HCT116 (cell line): Measurements from ENCODE around the gene TMEM222. TPM values are rescaled to one million over a fixed set of nuclear protein-coding genes. Genes with fewer than 3 reads are reported as not detected.

Source experiments
- ATAC-seq: fragments of 200-7000 bp; cut with Tn5 transposase; 2 replicates; pipeline ENCODE4 v1.9.1; 2020; ENCODE audit warnings: mild to moderate bottlenecking, moderate library complexity
- Bru-seq: library from RNA; stranded (reverse); fragments of 400-500 nt; gene quantifications from one replicate; lab custom pipeline; 2021; lab: Mats Ljungman, UMichigan
- BruChase-seq, 2 experiments: library from RNA; stranded (reverse); fragments of 400-500 nt; gene quantifications; one replicate each; lab custom pipeline; 2021; lab: Mats Ljungman, UMichigan
- BruUV-seq: library from RNA; stranded (reverse); fragments of 400-500 nt; replicated peaks from 2 replicates; lab custom pipeline; 2021; lab: Mats Ljungman, UMichigan
- CTCF ChIA-PET: fragments of 300-600 bp; sonication (Branson Sonifier 250); formaldehyde crosslinking; loops from one replicate; lab custom pipeline; 2021; ENCODE audit warnings: antibody characterized with exemption; lab: Charles Lee
- POLR2A ChIA-PET: fragments of 300-600, 350-600 bp; sonication (Branson Sonifier 250); formaldehyde crosslinking; loops from one replicate; lab custom pipeline; 2021; ENCODE audit warnings: antibody characterized with exemption; lab: Charles Lee
- RAD21 ChIA-PET, 2 experiments: fragments of 300-600 bp; sonication (Branson Sonifier 250); formaldehyde crosslinking; loops; one replicate each; lab custom pipeline; 2023; ENCODE audit warnings: low total read pairs in 2 of 2; ENCODE audit not compliant: uncharacterized antibody in 2 of 2, unreplicated experiment in 2 of 2, low non-redundant PET in 1 of 2; lab: Charles Lee
- DNase-seq: peaks from one replicate; pipeline ENCODE4 v3.0.0-alpha.2; 2010; ENCODE audit warnings: low read depth, low spot score
- H2AFZ ChIP-seq: fragments of 200-600 bp; shearing (Covaris generic), sonication (generic); 2 replicates; pipeline ENCODE4 v1.6.1; 2017; ENCODE audit warnings: low read depth, mixed run types, mixed read lengths, antibody characterized with exemption, low read length; ENCODE audit not compliant: poor library complexity, severe bottlenecking
- H3K27ac ChIP-seq: 2 replicates; pipeline ENCODE4 v1.5.1; 2012; ENCODE audit warnings: low read depth, low read length
- H3K27me3 ChIP-seq: fragments of 200-600 bp; sonication (generic); 2 replicates; pipeline ENCODE4 v1.6.1; 2016; ENCODE audit warnings: mixed run types, low read length, mixed read lengths; ENCODE audit not compliant: insufficient read depth
- H3K36me3 ChIP-seq, 2 experiments: fragments of 200-500 bp in 1 of 2; fragments of 200-600 bp in 1 of 2; sonication (Bioruptor generic) in 1 of 2; sonication (generic) in 1 of 2; 2 replicates each; pipeline versions ENCODE4 v1.5.1 to v1.6.1; 2014 to 2016; ENCODE audit warnings: low read length in 2 of 2, inconsistent platforms in 1 of 2, mixed read lengths in 1 of 2, mixed run types in 1 of 2; ENCODE audit not compliant: insufficient read depth in 2 of 2, control insufficient read depth in 1 of 2
- H3K4me1 ChIP-seq, 2 experiments: fragments of 200-600 bp in 1 of 2; sonication (generic) in 1 of 2; 2 replicates each; pipeline versions ENCODE4 v1.5.1 to v1.6.1; 2012 to 2017; ENCODE audit warnings: low read length in 2 of 2, inconsistent platforms in 1 of 2, mild to moderate bottlenecking in 1 of 2, mixed read lengths in 1 of 2, mixed run types in 1 of 2, moderate library complexity in 1 of 2; ENCODE audit not compliant: insufficient read depth in 2 of 2, control insufficient read depth in 1 of 2
- H3K4me2 ChIP-seq: fragments of 200-600 bp; sonication (generic); 2 replicates; pipeline ENCODE4 v1.6.1; 2017; ENCODE audit warnings: mixed run types, low read length, mixed read lengths
- H3K4me3 ChIP-seq, 2 experiments: fragments of 200-600 bp in 1 of 2; sonication (generic) in 1 of 2; replicated peaks in 1 of 2; 2 replicates each; pipeline ENCODE4 v1.5.1; 2011 to 2016; ENCODE audit warnings: low read length in 2 of 2, control low read depth in 1 of 2, low read depth in 1 of 2, mild to moderate bottlenecking in 1 of 2, mixed read lengths in 1 of 2, mixed run types in 1 of 2
- H3K79me2 ChIP-seq: fragments of 200-600 bp; sonication (generic); 2 replicates; pipeline ENCODE4 v1.6.1; 2017; ENCODE audit warnings: mild to moderate bottlenecking, mixed run types, low read length, moderate library complexity, mixed read lengths; ENCODE audit not compliant: insufficient read depth
- H3K9ac ChIP-seq: fragments of 200-600 bp; sonication (generic); 2 replicates; pipeline ENCODE4 v1.6.1; 2016; ENCODE audit warnings: low read length, mixed read lengths
- H3K9me2 ChIP-seq: fragments of 200-600 bp; sonication (generic), shearing (Covaris generic); 2 replicates; pipeline ENCODE4 v1.6.1; 2017; ENCODE audit warnings: mixed run types, mild to moderate bottlenecking, moderate library complexity; ENCODE audit not compliant: insufficient read depth
- H3K9me3 ChIP-seq, 2 experiments: fragments of 200-500 bp in 1 of 2; fragments of 200-600 bp in 1 of 2; sonication (Bioruptor generic) in 1 of 2; sonication (generic) in 1 of 2; 2 replicates each; pipeline ENCODE4 v1.6.1; 2014 to 2017; ENCODE audit warnings: low read length in 2 of 2, mixed read lengths in 2 of 2, inconsistent platforms in 1 of 2, low read depth in 1 of 2, mild to moderate bottlenecking in 1 of 2, mixed run types in 1 of 2, moderate library complexity in 1 of 2; ENCODE audit not compliant: control insufficient read depth in 1 of 2, insufficient read depth in 1 of 2
- H4K20me1 ChIP-seq: fragments of 200-600 bp; sonication (generic), shearing (Covaris generic); 2 replicates; pipeline ENCODE4 v1.6.1; 2017; ENCODE audit warnings: mixed run types, mild to moderate bottlenecking, moderate library complexity; ENCODE audit not compliant: insufficient read depth
- ATF3 ChIP-seq: IDR thresholded peaks from 2 replicates; pipeline ENCODE4 v1.6.1; 2012
- CEBPB ChIP-seq: IDR thresholded peaks from 2 replicates; pipeline ENCODE4 v1.6.1; 2012; ENCODE audit warnings: low read depth
- CTCF ChIP-seq, 3 experiments: fragments of 200-600 bp in 1 of 3; sonication (generic) in 1 of 3; IDR thresholded peaks in 2 of 3; conservative IDR thresholded peaks in 1 of 3; 2 replicates each; pipeline ENCODE4 v1.5.1; 2012 to 2017; ENCODE audit warnings: low read depth in 2 of 3, low read length in 2 of 3, antibody characterized with exemption in 1 of 3, borderline replicate concordance in 1 of 3, control low read depth in 1 of 3, mild to moderate bottlenecking in 1 of 3, mixed read lengths in 1 of 3, mixed run types in 1 of 3, moderate library complexity in 1 of 3; ENCODE audit not compliant: insufficient read depth in 1 of 3
- ELF1 ChIP-seq: IDR thresholded peaks from 2 replicates; pipeline ENCODE4 v1.6.1; 2012; ENCODE audit warnings: low read depth, borderline replicate concordance
- EZH2 ChIP-seq: fragments of 200-600 bp; sonication (generic); IDR thresholded peaks from 2 replicates; pipeline ENCODE4 v1.6.1; 2017; ENCODE audit warnings: antibody characterized with exemption, mixed run types
- JUND ChIP-seq: IDR thresholded peaks from 2 replicates; pipeline ENCODE4 v1.6.1; 2012
- MAX ChIP-seq: IDR thresholded peaks from 2 replicates; pipeline ENCODE4 v1.6.1; 2012
- POLR2AphosphoS5 ChIP-seq: IDR thresholded peaks from 2 replicates; pipeline ENCODE4 v1.6.1; 2011; ENCODE audit warnings: mild to moderate bottlenecking, low read depth, low read length, moderate library complexity
- REST ChIP-seq: IDR thresholded peaks from 2 replicates; pipeline ENCODE4 v1.6.1; 2012; ENCODE audit warnings: low read depth
- SIN3A ChIP-seq: IDR thresholded peaks from 2 replicates; pipeline ENCODE4 v1.6.1; 2012; ENCODE audit warnings: low read depth
- SRF ChIP-seq: IDR thresholded peaks from 2 replicates; pipeline ENCODE4 v1.6.1; 2012; ENCODE audit warnings: low read depth
- TCF7L2 ChIP-seq: IDR thresholded peaks from 2 replicates; pipeline ENCODE4 v1.7.0; 2011; ENCODE audit warnings: borderline replicate concordance, inconsistent platforms; ENCODE audit not compliant: insufficient read depth, insufficient read length; ENCODE audit errors: extremely low read depth
- ZBTB33 ChIP-seq: IDR thresholded peaks from 2 replicates; pipeline ENCODE4 v1.6.1; 2011; ENCODE audit warnings: mild to moderate bottlenecking, low read length, moderate library complexity; ENCODE audit not compliant: insufficient replicate concordance; ENCODE audit errors: extremely low read depth
- ZFX ChIP-seq: fragments of 450-650 bp; IDR thresholded peaks from 2 replicates; pipeline ENCODE4 v1.6.1; 2017
- ZNF274 ChIP-seq: fragments of 200-500 bp; sonication (Bioruptor generic); IDR thresholded peaks from 2 replicates; pipeline ENCODE4 v1.6.1; 2014; ENCODE audit warnings: mild to moderate bottlenecking, low read depth, low read length, inconsistent platforms
- intact Hi-C: fragments of 100-400 bp; cut with micrococcal nuclease; formaldehyde crosslinking; loops from 2 replicates; pipeline ENCODE4 v1.10.0; 2022
- long read RNA-seq: library from polyadenylated mRNA; unstranded; transcript quantifications from one replicate; pipeline ENCODE4 v2.0.0, GENCODE V29; 2021; ENCODE audit not compliant: unreplicated experiment
- polyA plus RNA-seq: library from polyadenylated mRNA; unstranded; fragments of >200 nt; gene quantifications from 2 replicates; pipeline ENCODE4 v1.2.1, GENCODE V29; 2012; ENCODE audit warnings: missing spikeins
- total RNA-seq: library from RNA; stranded (reverse); gene quantifications from one replicate; pipeline ENCODE4 v1.2.1, GENCODE V29; 2021; ENCODE audit not compliant: unreplicated experiment

Gene TMEM222
- total RNA-seq (32.8 TPM), Bru-seq, nascent RNA (percentile 83 among the genes with signal in this experiment), BruChase-seq, experiment 1, labeled RNA remaining after a 6-hour chase (percentile 81 among the genes with signal in this experiment), BruChase-seq, experiment 2, labeled RNA remaining after a 2-hour chase (percentile 83 among the genes with signal in this experiment)
- 41.1 and 41.2 TPM in 2 replicates for polyA plus RNA-seq
- long read RNA-seq, transcript TMEM222-211 (6 exons, 1,613 nt): major isoform, 25 of 46 reads
- long read RNA-seq, partial matches to known transcripts: 3 of 46 reads
- long read RNA-seq, other reads (novel, unspliced or antisense): 10 of 46 reads

- no peaks in the 10 kb centered on the region for H3K9me2 ChIP-seq
- peak within 1 kb of the TSS; percentile 81 for H3K27ac ChIP-seq
- no peaks in the 10 kb centered on the region for H3K9me3 ChIP-seq
- peak within 1 kb of the TSS; percentile 99 for H3K9ac ChIP-seq
- POLR2A ChIA-PET: interaction anchor here (1.0 kb wide), 1 partner anchor 44 kb away, joined by 4 read pairs; no protein-coding TSS in a partner anchor
- RAD21 ChIA-PET: no interaction called here
- H3K27me3 ChIP-seq: no peaks in the 10 kb centered on the region
- ATAC-seq (peak; percentile 96), DNase-seq (peak; percentile 92)
- H3K36me3 ChIP-seq: peaks cover 11 to 26% of the 10 kb centered on the region in 2 experiments; a peak in 3 of 4 replicates
- CTCF ChIA-PET: interaction anchor here (0.6 to 1.2 kb wide), 2 partner anchors 69 to 212 kb away, joined by 3 read pairs; no protein-coding TSS in a partner anchor
- H3K79me2 ChIP-seq: peaks cover 49% of the 10 kb centered on the region
- peak within 1 kb of the TSS; percentile 99 to 100 for H3K4me3 ChIP-seq
- peak within 1 kb of the TSS; percentile 88 for H2AFZ ChIP-seq
- peak within 1 kb of the TSS; percentile 91 for H3K4me2 ChIP-seq
- peaks cover 7 to 21% of the 10 kb centered on the region in 2 experiments; a peak in 3 of 4 replicates for H3K4me1 ChIP-seq
- intact Hi-C loops: no loop called here
- BruUV-seq: no TSS peak
- no peaks in the 10 kb centered on the region for H4K20me1 ChIP-seq
- TF ChIP-seq ZNF274: no peak
- peak; percentile 92 for TF ChIP-seq SRF
- TF ChIP-seq MAX: peak; percentile 97
- peak; percentile 86 for TF ChIP-seq ZFX
- no peak for TF ChIP-seq REST
- peak; percentile 91 for TF ChIP-seq TCF7L2
- TF ChIP-seq ZBTB33: peak; percentile 81
- peak; percentile 98 for TF ChIP-seq ELF1
- TF ChIP-seq JUND: peak; percentile 58; the same call in 1 of the 2 replicates
- peak; percentile 88 for TF ChIP-seq POLR2AphosphoS5
- TF ChIP-seq CEBPB: peak; percentile 83; the same call in 1 of the 2 replicates
- TF ChIP-seq EZH2: no peak
- no peak for TF ChIP-seq CTCF (IDR thresholded peaks at IDR 0.05 in 2 of 3, conservative IDR thresholded peaks at IDR 0.05 in 1 of 3; ENCODE audit: borderline replicate concordance in 1 of 3, insufficient read depth in 1 of 3, low read depth in 2 of 3, low read length in 2 of 3)
- no peak for TF ChIP-seq ATF3
- TF ChIP-seq SIN3A: peak; percentile 96
Measured at GRCh38 chr1:27321813-27322568, at the start of gene TMEM222. TMEM222 (plus strand) TSS chr1:27322163; CDS start chr1:27322198, 35 bp downstream.
